ENCODE measurements around the gene PDGFC. TPM values are rescaled to one million over a fixed set of nuclear protein-coding genes. Genes with fewer than 3 reads are reported as not detected.

Gene PDGFC
- total RNA-seq, 1 experiment from 2014 or later, result 14.5 TPM

- in situ Hi-C loops (cut with HindIII; ENCODE audit: low pct_unique_long_range_greater_than_20kb, low sequenced_read_pairs), result no loop called here
- no peaks in the 10 kb centered on the region for H3K36me3 ChIP-seq (ENCODE audit: control insufficient read depth, insufficient read depth, low read length)
- H3K4me3 ChIP-seq (ENCODE audit: low read depth in 2 of 2, low read length in 2 of 2), result peak overlapping the region in 1 of 2 experiments; percentile 33; a peak in 2 of 4 replicates
- H3K27me3 ChIP-seq (ENCODE audit: control insufficient read depth, insufficient read depth, low read length), result no peaks in the 10 kb centered on the region
- intact Hi-C loops (cut with micrococcal nuclease; ENCODE audit: unreplicated experiment), result no loop called here
- TF ChIP-seq POLR2AphosphoS5 (IDR thresholded peaks at IDR 0.05; ENCODE audit: low read depth, low read length) (no peak), CTCF (IDR thresholded peaks at IDR 0.05) (no peak), TCF7L2 (IDR thresholded peaks at IDR 0.05; ENCODE audit: low read depth, low read length) (no peak), SIN3A (IDR thresholded peaks at IDR 0.05; ENCODE audit: borderline replicate concordance, insufficient read depth, low read depth, low read length) (no peak), REST (IDR thresholded peaks at IDR 0.05; ENCODE audit: insufficient read depth in 1 of 2, low read depth in 2 of 2, low read length in 1 of 2) (no peak)
- ATAC-seq (peak; percentile 82), DNase-seq (ENCODE audit: low read depth, low spot score) (peak; percentile 93)
- H3K4me1 ChIP-seq (ENCODE audit: control insufficient read depth, insufficient read depth, low read length), result peaks cover 74% of the 10 kb centered on the region
- no TSS peak for BruUV-seq (replicated peaks)
- POLR2A ChIA-PET, result interaction anchor here (0.7 to 1.0 kb wide), 2 partner anchors 23 to 471 kb away, joined by 3 read pairs; no protein-coding TSS in a partner anchor
- no peaks in the 10 kb centered on the region for H3K9me3 ChIP-seq (ENCODE audit: control insufficient read depth, insufficient read depth, low read depth, low read length)
- peak overlapping the region; percentile 85 for H3K27ac ChIP-seq (ENCODE audit: low read length)
- CTCF ChIA-PET, result no interaction called here
Measured at GRCh38 chr4:156946516-156947424, 24.8 kb downstream of the PDGFC start.

GRCh38 chr4:156945532-156945931, 26.1 kb downstream of the PDGFC start:
- intact Hi-C loops (cut with micrococcal nuclease; ENCODE audit: unreplicated experiment) (no loop called here), in situ Hi-C loops (cut with HindIII; ENCODE audit: low pct_unique_long_range_greater_than_20kb, low sequenced_read_pairs) (no loop called here)
- H3K27ac ChIP-seq (ENCODE audit: low read length), result peak overlapping the region; percentile 85
- H3K36me3 ChIP-seq (ENCODE audit: control insufficient read depth, insufficient read depth, low read length), result no peaks in the 10 kb centered on the region
- ChIA-PET POLR2A (interaction anchor here (1.0 kb wide), 1 partner anchor 25 kb away, joined by 3 read pairs; no protein-coding TSS in a partner anchor), CTCF (interaction anchor here (0.6 kb wide), 1 partner anchor 992 kb away, joined by 6 read pairs; the partner anchor contains the start of gene CTSO)
- DNase-seq (ENCODE audit: low read depth, low spot score), result no peak
- TF ChIP-seq REST (IDR thresholded peaks at IDR 0.05; ENCODE audit: insufficient read depth in 1 of 2, low read depth in 2 of 2, low read length in 1 of 2) (no peak), SIN3A (IDR thresholded peaks at IDR 0.05; ENCODE audit: borderline replicate concordance, insufficient read depth, low read depth, low read length) (no peak), TCF7L2 (IDR thresholded peaks at IDR 0.05; ENCODE audit: low read depth, low read length) (no peak), POLR2AphosphoS5 (IDR thresholded peaks at IDR 0.05; ENCODE audit: low read depth, low read length) (no peak), CTCF (IDR thresholded peaks at IDR 0.05) (no peak)
- ATAC-seq, result no peak
- no peaks in the 10 kb centered on the region for H3K27me3 ChIP-seq (ENCODE audit: control insufficient read depth, insufficient read depth, low read length)
- BruUV-seq (replicated peaks), result no TSS peak
- no peaks in the 10 kb centered on the region for H3K9me3 ChIP-seq (ENCODE audit: control insufficient read depth, insufficient read depth, low read depth, low read length)
- peaks cover 69% of the 10 kb centered on the region for H3K4me1 ChIP-seq (ENCODE audit: control insufficient read depth, insufficient read depth, low read length)
- H3K4me3 ChIP-seq (ENCODE audit: low read depth in 2 of 2, low read length in 2 of 2), result peak overlapping the region in 1 of 2 experiments; percentile 28; a peak in 2 of 4 replicates

Measured in Panc1 (cell line).